GM13977 (cell line): ENCODE data around the gene LY86.

Source experiments
- DNase-seq: peaks from one replicate; pipeline ENCODE4 v3.0.0; 2012; ENCODE audit warnings: low spot score
- CTCF ChIP-seq: IDR thresholded peaks from 2 replicates; pipeline ENCODE4 v1.5.1; 2012; ENCODE audit warnings: mild to moderate bottlenecking, control low read depth; ENCODE audit not compliant: insufficient read depth; ENCODE audit errors: extremely low read depth, missing control alignments
- in situ Hi-C: fragments of 300-500 bp; cut with MboI; formaldehyde crosslinking; loops from one replicate; pipeline ENCODE4 v1.12.0; 2022; ENCODE audit warnings: low sequenced_read_pairs, low pct_unique_long_range_greater_than_20kb, mixed read lengths, inconsistent platforms; ENCODE audit not compliant: unreplicated experiment

Gene LY86

DNA sequence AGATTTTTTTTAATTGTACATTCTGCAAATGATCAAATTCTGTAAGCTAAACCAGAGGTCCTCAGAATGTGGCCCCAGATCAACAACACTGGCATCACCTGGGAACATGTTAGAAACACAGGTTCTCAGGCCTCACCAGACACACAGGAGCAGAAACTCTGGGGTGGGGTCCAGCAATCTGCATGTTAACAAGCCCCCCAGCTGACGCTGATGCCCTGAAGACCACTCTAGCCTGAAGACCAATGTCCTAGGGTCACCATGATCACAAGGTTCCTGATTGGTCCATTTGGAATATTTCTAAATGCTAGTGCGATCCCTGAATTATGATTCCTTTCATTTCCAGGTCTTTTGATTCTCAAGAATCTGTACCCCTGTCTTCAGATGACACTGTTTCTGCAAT lies 2.4 kb upstream of the LY86 start:
- TF ChIP-seq CTCF, result no peak
- no peak for DNase-seq
- in situ Hi-C loops, result no loop called here

DNA sequence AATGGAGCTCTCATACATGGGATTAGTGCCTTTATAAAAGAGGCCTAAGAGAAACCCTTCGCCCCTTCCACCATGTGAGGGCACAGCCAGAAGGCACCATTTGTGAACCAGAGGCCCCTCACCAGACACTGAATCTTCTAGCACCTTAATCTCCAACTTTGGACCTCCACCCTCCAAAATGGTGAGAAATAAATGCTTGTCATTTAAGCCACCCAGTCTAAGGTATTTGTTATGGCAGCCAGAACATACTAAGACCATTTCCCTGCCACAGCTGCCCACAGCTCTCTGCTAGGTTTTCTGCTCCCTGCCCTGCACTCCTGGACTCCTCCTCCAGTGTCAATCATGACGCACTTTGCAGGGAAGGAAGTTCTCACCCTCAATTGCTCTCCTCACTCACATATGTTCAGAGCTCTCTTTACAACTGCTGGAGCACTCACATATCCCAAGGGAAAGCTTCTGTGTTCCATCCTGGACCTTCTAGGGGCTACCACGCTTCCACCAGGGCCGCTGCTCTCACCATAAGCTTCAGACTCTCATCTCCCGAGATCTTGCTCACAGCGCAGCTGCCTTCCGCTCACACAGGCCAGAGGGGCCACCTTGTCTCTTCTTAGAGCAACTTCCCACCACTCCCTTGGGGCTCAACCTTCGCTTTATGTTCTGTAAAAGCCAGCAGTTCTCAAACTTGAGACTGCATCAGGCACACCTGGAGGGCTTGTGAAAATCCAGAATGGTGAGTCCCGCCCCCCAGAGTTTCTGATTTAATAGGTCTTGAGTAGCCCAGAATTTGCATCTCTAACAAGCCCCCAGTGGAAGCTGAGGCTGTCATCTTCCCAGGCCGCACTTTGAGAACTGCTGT lies 1.6 kb upstream of the LY86 start:
- peak; percentile 39 for DNase-seq
- TF ChIP-seq CTCF, result no peak
- in situ Hi-C loops, result no loop called here

DNA sequence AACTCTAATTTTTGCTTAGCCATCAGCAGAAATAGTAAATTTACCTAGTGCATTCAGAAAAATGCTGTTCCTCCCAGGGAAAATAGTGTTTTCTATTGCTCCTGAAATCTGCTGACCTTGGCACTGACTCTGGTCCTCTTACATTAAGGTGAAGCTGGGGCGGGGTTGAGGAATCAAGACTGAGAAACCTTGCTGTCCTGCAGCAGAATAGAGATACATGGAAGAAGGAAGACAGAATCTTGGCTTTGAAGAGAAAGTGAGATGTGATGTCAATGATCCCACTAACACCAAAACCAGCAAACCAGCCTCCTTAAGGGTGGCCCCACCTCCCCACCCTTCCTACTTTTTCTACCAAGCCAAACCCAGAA lies 840 bp upstream of the LY86 start:
- TF ChIP-seq CTCF, result no peak
- DNase-seq, result no peak
- in situ Hi-C loops, result no loop called here

DNA sequence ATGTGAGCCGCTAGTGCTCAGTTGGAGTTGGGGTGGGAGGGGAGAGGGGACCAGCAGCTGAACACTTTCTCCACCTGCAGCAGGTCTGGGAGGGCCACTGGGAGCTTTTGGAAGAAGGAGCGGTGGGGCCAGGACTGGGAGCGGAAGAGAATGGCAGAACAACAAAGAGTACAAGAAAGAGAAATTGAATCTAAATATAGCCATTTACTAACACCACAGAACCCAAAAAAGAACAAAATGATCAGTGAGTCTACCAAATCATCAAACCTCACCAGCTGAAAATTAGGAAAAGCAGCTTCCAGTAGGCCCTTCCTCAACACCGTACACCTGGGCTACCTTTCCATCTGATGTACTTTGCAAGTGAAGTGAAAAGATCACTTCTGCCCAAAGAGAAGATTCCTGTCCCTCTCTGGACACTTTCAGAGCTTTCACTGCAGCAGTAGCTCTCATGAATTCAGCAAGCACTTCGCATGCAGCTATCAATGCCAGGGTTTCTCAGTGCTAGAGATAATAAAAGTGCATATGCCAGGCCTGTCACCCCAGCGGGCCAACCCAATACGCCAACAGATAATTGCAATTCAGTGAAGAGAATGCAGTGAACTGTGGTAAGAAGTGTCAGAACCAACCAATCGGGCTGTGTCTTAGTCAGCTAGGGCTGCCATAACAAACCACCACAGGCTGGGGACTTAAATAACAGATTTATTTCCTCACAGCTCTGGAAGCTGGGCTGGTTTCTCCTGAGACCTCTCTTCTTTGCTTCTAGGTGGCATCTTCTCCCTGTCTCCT lies 597 bp downstream of the LY86 start:
- no peak for DNase-seq
- in situ Hi-C loops, result no loop called here
- no peak for TF ChIP-seq CTCF

GRCh38 chr6:6590530-6590929 lies 2.0 kb downstream of the LY86 start:
- in situ Hi-C loops, result no loop called here
- DNase-seq, result no peak
- no peak for TF ChIP-seq CTCF

DNA sequence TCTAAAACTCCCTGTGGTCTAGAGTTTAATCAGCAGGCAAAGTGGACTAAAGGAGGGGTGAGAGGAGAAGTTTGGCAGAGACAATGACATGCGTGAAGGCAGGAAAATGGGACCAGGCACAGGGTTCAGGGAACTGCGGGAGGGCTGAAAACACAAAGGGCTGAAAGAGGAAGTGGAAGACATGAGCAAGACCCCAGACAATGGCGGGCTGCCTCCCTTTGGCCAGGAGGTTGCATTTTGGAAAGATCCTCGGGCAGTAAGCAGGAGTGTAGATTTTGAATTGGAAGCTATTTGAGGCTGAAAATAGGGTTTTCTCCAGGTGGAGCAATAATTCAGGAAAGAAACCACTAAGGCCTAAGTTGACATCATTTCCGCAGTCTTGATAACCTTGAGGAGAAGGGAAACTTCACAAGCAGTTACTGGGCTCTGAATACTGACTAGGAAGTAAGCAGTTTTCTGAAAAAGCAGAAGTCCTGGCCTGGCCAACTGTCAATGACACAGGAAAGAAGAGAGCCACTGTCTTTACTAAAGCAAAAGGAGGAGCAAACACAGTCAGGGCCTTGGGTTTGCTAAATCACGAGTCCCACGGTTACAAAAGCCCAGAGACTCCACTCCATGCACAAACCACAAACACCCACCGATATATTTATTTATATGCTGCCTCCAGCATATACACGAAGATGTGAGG lies 3.4 kb downstream of the LY86 start:
- in situ Hi-C loops, result no loop called here
- no peak for TF ChIP-seq CTCF
- DNase-seq, result no peak
